ENCODE data around the gene CST8.

The CST8 gene

DNA sequence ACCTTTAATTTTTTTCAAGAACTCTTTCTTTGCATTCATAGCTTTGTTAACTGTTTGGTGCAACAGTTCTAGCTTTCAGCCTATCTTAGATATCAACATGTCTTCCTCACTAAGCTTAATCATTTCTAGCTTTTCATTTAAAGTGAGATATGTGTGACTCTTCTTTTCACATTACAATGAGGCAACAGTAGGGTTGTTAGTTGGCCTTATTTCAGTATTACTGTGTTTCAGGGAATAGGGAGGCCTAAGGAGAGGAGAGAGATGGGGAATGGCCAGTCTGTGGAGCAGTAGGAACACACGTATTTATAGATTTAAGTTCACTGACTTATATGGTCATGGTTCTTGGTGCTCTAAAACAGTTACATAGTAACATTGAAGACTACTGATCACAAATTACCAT is 41.6 kb downstream of the CST8 start:
- no peak for TF ChIP-seq ZFP3 (CRISPR knock-in tag; IDR thresholded peaks at IDR 0.05)
- no peak for TF ChIP-seq ZNF8 (CRISPR knock-in tag; IDR thresholded peaks at IDR 0.05)
- no peak for TF ChIP-seq TOX (CRISPR knock-in tag; IDR thresholded peaks at IDR 0.05; ENCODE audit: borderline replicate concordance)
- TF ChIP-seq, protein P1, sequence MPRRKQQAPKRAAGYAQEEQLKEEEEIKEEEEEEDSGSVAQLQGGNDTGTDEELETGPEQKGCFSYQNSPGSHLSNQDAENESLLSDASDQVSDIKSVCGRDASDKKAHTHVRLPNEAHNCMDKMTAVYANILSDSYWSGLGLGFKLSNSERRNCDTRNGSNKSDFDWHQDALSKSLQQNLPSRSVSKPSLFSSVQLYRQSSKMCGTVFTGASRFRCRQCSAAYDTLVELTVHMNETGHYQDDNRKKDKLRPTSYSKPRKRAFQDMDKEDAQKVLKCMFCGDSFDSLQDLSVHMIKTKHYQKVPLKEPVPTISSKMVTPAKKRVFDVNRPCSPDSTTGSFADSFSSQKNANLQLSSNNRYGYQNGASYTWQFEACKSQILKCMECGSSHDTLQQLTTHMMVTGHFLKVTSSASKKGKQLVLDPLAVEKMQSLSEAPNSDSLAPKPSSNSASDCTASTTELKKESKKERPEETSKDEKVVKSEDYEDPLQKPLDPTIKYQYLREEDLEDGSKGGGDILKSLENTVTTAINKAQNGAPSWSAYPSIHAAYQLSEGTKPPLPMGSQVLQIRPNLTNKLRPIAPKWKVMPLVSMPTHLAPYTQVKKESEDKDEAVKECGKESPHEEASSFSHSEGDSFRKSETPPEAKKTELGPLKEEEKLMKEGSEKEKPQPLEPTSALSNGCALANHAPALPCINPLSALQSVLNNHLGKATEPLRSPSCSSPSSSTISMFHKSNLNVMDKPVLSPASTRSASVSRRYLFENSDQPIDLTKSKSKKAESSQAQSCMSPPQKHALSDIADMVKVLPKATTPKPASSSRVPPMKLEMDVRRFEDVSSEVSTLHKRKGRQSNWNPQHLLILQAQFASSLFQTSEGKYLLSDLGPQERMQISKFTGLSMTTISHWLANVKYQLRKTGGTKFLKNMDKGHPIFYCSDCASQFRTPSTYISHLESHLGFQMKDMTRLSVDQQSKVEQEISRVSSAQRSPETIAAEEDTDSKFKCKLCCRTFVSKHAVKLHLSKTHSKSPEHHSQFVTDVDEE (CRISPR knock-in tag; IDR thresholded peaks at IDR 0.05), result no peak
- TF ChIP-seq ZNF70 (CRISPR knock-in tag; IDR thresholded peaks at IDR 0.05), result no peak
- no peak for TF ChIP-seq SNAI2 (CRISPR knock-in tag; IDR thresholded peaks at IDR 0.05)
- no peak for TF ChIP-seq CSRNP3 (CRISPR knock-in tag; IDR thresholded peaks at IDR 0.05)
- no peak for TF ChIP-seq CREB5 (CRISPR knock-in tag; IDR thresholded peaks at IDR 0.05; ENCODE audit: low read depth)
- ATAC-seq, result no peak

GRCh38 chr20:23533161-23533560 is 42.2 kb downstream of the CST8 start:
- TF ChIP-seq ZFP30 (CRISPR knock-in tag; IDR thresholded peaks at IDR 0.05) (no peak), ZNF565 (CRISPR knock-in tag; conservative IDR thresholded peaks at IDR 0.05; ENCODE audit: low read depth) (no peak), ARNTL (CRISPR knock-in tag; IDR thresholded peaks at IDR 0.05; ENCODE audit: borderline replicate concordance, low read depth) (no peak), ESRRG (CRISPR knock-in tag; IDR thresholded peaks at IDR 0.05) (no peak), ISL1 (CRISPR knock-in tag; IDR thresholded peaks at IDR 0.05) (no peak), SNAI2 (CRISPR knock-in tag; IDR thresholded peaks at IDR 0.05) (no peak), PPARA (CRISPR knock-in tag; IDR thresholded peaks at IDR 0.05; ENCODE audit: borderline replicate concordance) (no peak), RARB (CRISPR knock-in tag; IDR thresholded peaks at IDR 0.05) (no peak), GLIS3 (CRISPR knock-in tag; IDR thresholded peaks at IDR 0.05) (no peak), PATZ1 (CRISPR knock-in tag; IDR thresholded peaks at IDR 0.05; ENCODE audit: borderline replicate concordance) (no peak), ZNF8 (CRISPR knock-in tag; IDR thresholded peaks at IDR 0.05) (no peak), CREB5 (CRISPR knock-in tag; IDR thresholded peaks at IDR 0.05; ENCODE audit: low read depth) (no peak)
- TF ChIP-seq, protein P1 (CRISPR knock-in tag; IDR thresholded peaks at IDR 0.05), result no peak
- no peak for ATAC-seq

All from SK-N-SH treated with all-trans-retinoic acid at 6 μM for 48 hours (cell line).